Memory B cell (primary cell): Measurements from ENCODE around the gene TM4SF1.
A peak's percentile ranks its signal among the peaks of the same experiment; 100 is the strongest.

Source experiments
- ATAC-seq: fragments of 150-1000 bp; cut with Tn5 transposase; 2 replicates; pipeline ENCODE4 v1.10.0; 2021; ENCODE audit warnings: low read depth, mild to moderate bottlenecking, moderate library complexity
- DNase-seq, 2 donors: peaks; one replicate each; pipeline ENCODE4 v3.0.0; 2022; ENCODE audit warnings: low spot score in 2 of 2
- H3K27ac Mint-ChIP-seq: one replicate; pipeline ENCODE4 v1.8.0; 2022; ENCODE audit warnings: mild to moderate bottlenecking, moderate library complexity, mixed read lengths
- H3K27me3 Mint-ChIP-seq: one replicate; pipeline ENCODE4 v1.8.0; 2022; ENCODE audit warnings: mixed read lengths
- H3K36me3 Mint-ChIP-seq: one replicate; pipeline ENCODE4 v1.8.0; 2022; ENCODE audit warnings: mild to moderate bottlenecking, mixed read lengths
- H3K4me1 Mint-ChIP-seq: one replicate; pipeline ENCODE4 v1.8.0; 2022; ENCODE audit warnings: mixed read lengths
- H3K4me3 Mint-ChIP-seq: one replicate; pipeline ENCODE4 v1.8.0; 2022; ENCODE audit warnings: mild to moderate bottlenecking, moderate library complexity, mixed read lengths
- H3K9me3 Mint-ChIP-seq: one replicate; pipeline ENCODE4 v1.8.0; 2022; ENCODE audit warnings: mixed read lengths

Gene TM4SF1

DNA sequence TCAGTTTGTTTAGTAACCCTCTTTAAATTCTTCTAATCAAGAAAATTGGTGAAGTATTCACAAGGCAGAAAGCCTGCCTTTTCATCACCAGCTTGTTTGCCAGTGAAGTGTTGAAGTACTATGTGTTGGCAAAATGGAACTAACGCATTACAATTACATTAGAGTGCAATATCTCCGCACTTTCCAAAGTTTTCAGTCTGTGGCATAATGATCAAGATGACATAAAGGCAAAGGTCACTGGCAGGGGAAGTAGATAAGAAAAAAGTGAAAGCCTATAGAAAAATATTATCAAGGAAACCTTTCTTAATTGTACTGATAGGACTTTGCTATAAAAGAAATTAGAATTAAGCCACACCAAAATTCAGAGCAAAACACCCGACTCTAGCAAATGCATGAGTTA is 25.0 kb upstream of the TM4SF1 start:
- H3K36me3 Mint-ChIP-seq = no peaks in the 10 kb centered on the region
- H3K4me1 Mint-ChIP-seq = no peaks in the 10 kb centered on the region
- ATAC-seq (no peak), DNase-seq (no peak)
- no peaks in the 10 kb centered on the region for H3K9me3 Mint-ChIP-seq
- no peak overlapping the region for H3K27ac Mint-ChIP-seq
- no peak overlapping the region for H3K4me3 Mint-ChIP-seq
- H3K27me3 Mint-ChIP-seq = no peaks in the 10 kb centered on the region

GRCh38 chr3:149401926-149402310 is 24.5 kb upstream of the TM4SF1 start:
- ATAC-seq (no peak), DNase-seq (no peak)
- no peaks in the 10 kb centered on the region for H3K4me1 Mint-ChIP-seq
- H3K4me3 Mint-ChIP-seq = no peak overlapping the region
- no peaks in the 10 kb centered on the region for H3K27me3 Mint-ChIP-seq
- H3K27ac Mint-ChIP-seq = no peak overlapping the region
- no peaks in the 10 kb centered on the region for H3K36me3 Mint-ChIP-seq
- no peaks in the 10 kb centered on the region for H3K9me3 Mint-ChIP-seq

- Mint-ChIP-seq H3K4me3 (no peak overlapping the region), H3K27me3 (peaks cover 2% of the 10 kb centered on the region), H3K9me3 (no peaks in the 10 kb centered on the region), H3K4me1 (no peaks in the 10 kb centered on the region), H3K36me3 (no peaks in the 10 kb centered on the region), H3K27ac (no peak overlapping the region)
- no peak for ATAC-seq
- no peak for DNase-seq
Measured at GRCh38 chr3:149401212-149401925, 23.9 kb upstream of the TM4SF1 start.

DNA sequence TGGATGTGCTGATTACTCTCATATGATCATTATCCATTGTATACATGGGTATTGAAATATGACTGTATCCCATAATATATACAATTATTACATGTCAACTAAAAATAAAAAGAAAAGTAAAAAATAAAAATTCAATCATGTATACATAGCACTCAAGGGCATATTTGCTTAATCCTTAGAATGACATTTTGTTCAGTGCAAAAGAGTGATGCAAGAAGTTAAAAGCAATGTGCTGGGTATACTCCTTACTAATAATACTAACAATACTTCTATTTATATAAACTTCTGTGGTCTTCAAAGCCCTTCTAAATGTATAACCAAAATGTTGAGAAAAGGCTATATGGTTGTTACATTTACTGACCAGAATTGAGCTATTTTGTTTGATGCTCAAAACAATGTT is 23.2 kb upstream of the TM4SF1 start:
- peaks cover 2% of the 10 kb centered on the region for H3K27me3 Mint-ChIP-seq
- DNase-seq (no peak), ATAC-seq (no peak)
- H3K4me3 Mint-ChIP-seq = no peak overlapping the region
- H3K9me3 Mint-ChIP-seq = no peaks in the 10 kb centered on the region
- H3K4me1 Mint-ChIP-seq = no peaks in the 10 kb centered on the region
- no peaks in the 10 kb centered on the region for H3K36me3 Mint-ChIP-seq
- H3K27ac Mint-ChIP-seq = no peak overlapping the region

- H3K36me3 Mint-ChIP-seq = no peaks in the 10 kb centered on the region
- H3K27ac Mint-ChIP-seq = no peak overlapping the region
- H3K4me1 Mint-ChIP-seq = no peaks in the 10 kb centered on the region
- DNase-seq (no peak), ATAC-seq (no peak)
- H3K27me3 Mint-ChIP-seq = peaks cover 2% of the 10 kb centered on the region
- no peak overlapping the region for H3K4me3 Mint-ChIP-seq
- H3K9me3 Mint-ChIP-seq = no peaks in the 10 kb centered on the region
Measured at GRCh38 chr3:149398296-149398695, 20.8 kb upstream of the TM4SF1 start.

GRCh38 chr3:149397528-149397927 is 20.1 kb upstream of the TM4SF1 start:
- no peak overlapping the region for H3K4me3 Mint-ChIP-seq
- no peak overlapping the region for H3K27ac Mint-ChIP-seq
- H3K36me3 Mint-ChIP-seq = no peaks in the 10 kb centered on the region
- no peaks in the 10 kb centered on the region for H3K9me3 Mint-ChIP-seq
- H3K4me1 Mint-ChIP-seq = no peaks in the 10 kb centered on the region
- H3K27me3 Mint-ChIP-seq = peaks cover 4% of the 10 kb centered on the region
- DNase-seq (no peak), ATAC-seq (no peak)

GRCh38 chr3:149396476-149396875 is 19.0 kb upstream of the TM4SF1 start:
- ATAC-seq = no peak
- Mint-ChIP-seq H3K36me3 (no peaks in the 10 kb centered on the region), H3K9me3 (no peaks in the 10 kb centered on the region), H3K4me1 (no peaks in the 10 kb centered on the region), H3K27me3 (peaks cover 4% of the 10 kb centered on the region), H3K27ac (no peak overlapping the region), H3K4me3 (no peak overlapping the region)
- no peak for DNase-seq

DNA sequence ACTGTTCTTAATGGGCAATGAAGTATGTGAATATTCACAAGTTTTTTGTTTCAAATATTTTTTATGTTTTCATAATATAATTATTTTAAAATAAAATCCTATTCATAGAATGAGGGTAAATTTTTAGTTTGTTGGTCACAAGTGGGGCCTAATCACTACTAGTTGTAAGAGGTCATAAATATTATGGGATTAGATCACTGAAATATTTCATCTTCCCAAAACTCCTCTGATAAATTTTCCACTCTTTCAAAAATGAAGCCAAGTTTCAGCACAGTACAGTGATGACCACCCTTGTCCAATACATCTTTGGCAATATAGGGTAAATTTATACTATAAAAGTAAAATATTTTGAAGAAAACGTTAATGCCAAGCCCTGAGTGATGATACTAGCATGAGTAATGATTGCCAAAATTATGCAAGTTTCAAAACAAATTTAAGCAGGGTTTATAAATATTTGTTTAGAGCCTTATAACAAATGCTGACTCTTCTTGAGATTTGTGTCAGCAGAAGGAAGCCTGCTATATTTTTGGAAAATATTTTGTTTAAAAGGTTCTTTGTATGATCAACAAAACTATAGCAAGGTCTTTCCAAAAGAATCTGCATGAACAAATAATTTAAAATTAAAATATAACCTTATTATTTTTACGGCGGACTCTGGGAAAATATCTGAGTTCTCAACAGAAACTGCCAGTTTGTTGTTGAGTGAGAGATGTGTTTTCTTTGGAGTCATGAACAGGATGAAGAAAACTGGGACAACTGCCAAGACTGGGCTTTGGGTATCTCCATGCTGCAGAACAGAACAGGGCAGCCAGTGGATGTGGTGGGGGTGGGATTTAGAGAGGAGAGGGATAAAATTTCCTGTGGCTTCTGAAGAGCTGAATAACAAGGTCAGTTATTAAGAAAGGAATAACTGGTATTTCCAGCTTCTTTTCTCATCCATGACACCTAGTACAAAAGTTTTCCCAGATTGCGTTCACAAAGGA is 17.9 kb upstream of the TM4SF1 start:
- Mint-ChIP-seq H3K4me1 (no peaks in the 10 kb centered on the region), H3K36me3 (no peaks in the 10 kb centered on the region), H3K4me3 (no peak overlapping the region), H3K27me3 (peaks cover 8% of the 10 kb centered on the region), H3K27ac (no peak overlapping the region), H3K9me3 (no peaks in the 10 kb centered on the region)
- ATAC-seq (no peak), DNase-seq (no peak)

- no peaks in the 10 kb centered on the region for H3K4me1 Mint-ChIP-seq
- H3K9me3 Mint-ChIP-seq = no peaks in the 10 kb centered on the region
- peak in 1 of 2 donors; percentile 4 for DNase-seq
- no peak overlapping the region for H3K4me3 Mint-ChIP-seq
- H3K36me3 Mint-ChIP-seq = no peaks in the 10 kb centered on the region
- peak; percentile 56 for ATAC-seq
- peaks cover 9% of the 10 kb centered on the region for H3K27me3 Mint-ChIP-seq
- no peak overlapping the region for H3K27ac Mint-ChIP-seq
Measured at GRCh38 chr3:149393345-149394160, 16.1 kb upstream of the TM4SF1 start.

- H3K36me3 Mint-ChIP-seq = no peaks in the 10 kb centered on the region
- ATAC-seq (no peak), DNase-seq (no peak)
- no peak overlapping the region for H3K4me3 Mint-ChIP-seq
- no peaks in the 10 kb centered on the region for H3K4me1 Mint-ChIP-seq
- no peak overlapping the region for H3K27ac Mint-ChIP-seq
- H3K9me3 Mint-ChIP-seq = no peaks in the 10 kb centered on the region
- H3K27me3 Mint-ChIP-seq = peaks cover 10% of the 10 kb centered on the region
Measured at GRCh38 chr3:149391960-149392359, 14.5 kb upstream of the TM4SF1 start.

DNA sequence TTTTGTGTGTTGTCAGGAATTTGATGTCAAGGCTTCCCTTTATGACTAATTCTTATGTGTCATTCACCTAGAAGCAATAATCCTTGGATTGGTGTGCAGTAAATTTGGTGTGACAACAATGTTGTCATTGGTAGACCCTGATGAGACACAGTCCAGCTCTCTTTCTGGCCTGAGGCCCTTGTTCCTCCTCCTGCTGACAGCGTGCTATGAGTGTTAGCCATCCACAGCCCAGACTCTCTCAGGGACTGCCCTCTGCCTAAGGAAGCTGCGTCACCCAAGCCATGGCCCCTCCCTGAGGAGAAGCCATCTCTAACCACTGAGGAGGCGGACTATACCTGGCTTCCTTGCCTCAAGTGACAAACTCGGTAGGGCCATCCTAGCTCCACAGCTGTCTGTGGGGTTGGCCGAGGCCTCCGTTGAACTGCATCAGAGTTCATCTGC is 13.3 kb upstream of the TM4SF1 start:
- DNase-seq (no peak), ATAC-seq (no peak)
- no peak overlapping the region for H3K27ac Mint-ChIP-seq
- no peaks in the 10 kb centered on the region for H3K4me1 Mint-ChIP-seq
- H3K27me3 Mint-ChIP-seq = peaks cover 9% of the 10 kb centered on the region
- no peaks in the 10 kb centered on the region for H3K9me3 Mint-ChIP-seq
- H3K36me3 Mint-ChIP-seq = no peaks in the 10 kb centered on the region
- no peak overlapping the region for H3K4me3 Mint-ChIP-seq

- H3K4me1 Mint-ChIP-seq = no peaks in the 10 kb centered on the region
- DNase-seq (no peak), ATAC-seq (no peak)
- no peak overlapping the region for H3K27ac Mint-ChIP-seq
- H3K4me3 Mint-ChIP-seq = no peak overlapping the region
- peaks cover 9% of the 10 kb centered on the region for H3K27me3 Mint-ChIP-seq
- H3K9me3 Mint-ChIP-seq = no peaks in the 10 kb centered on the region
- H3K36me3 Mint-ChIP-seq = no peaks in the 10 kb centered on the region
Measured at GRCh38 chr3:149390294-149390693, 12.8 kb upstream of the TM4SF1 start.

GRCh38 chr3:149388531-149389417 is 11.3 kb upstream of the TM4SF1 start:
- ATAC-seq = no peak
- peaks cover 9% of the 10 kb centered on the region for H3K27me3 Mint-ChIP-seq
- H3K36me3 Mint-ChIP-seq = no peaks in the 10 kb centered on the region
- H3K9me3 Mint-ChIP-seq = no peaks in the 10 kb centered on the region
- DNase-seq = no peak
- no peak overlapping the region for H3K4me3 Mint-ChIP-seq
- no peak overlapping the region for H3K27ac Mint-ChIP-seq
- no peaks in the 10 kb centered on the region for H3K4me1 Mint-ChIP-seq
